Measurements from ENCODE around the gene DHRS9. TPM values are rescaled to one million over a fixed set of nuclear protein-coding genes. Genes with fewer than 3 reads are reported as not detected.

Gene DHRS9
- total RNA-seq, 1 experiment from 2014 or later, result 0.21 TPM

DNA sequence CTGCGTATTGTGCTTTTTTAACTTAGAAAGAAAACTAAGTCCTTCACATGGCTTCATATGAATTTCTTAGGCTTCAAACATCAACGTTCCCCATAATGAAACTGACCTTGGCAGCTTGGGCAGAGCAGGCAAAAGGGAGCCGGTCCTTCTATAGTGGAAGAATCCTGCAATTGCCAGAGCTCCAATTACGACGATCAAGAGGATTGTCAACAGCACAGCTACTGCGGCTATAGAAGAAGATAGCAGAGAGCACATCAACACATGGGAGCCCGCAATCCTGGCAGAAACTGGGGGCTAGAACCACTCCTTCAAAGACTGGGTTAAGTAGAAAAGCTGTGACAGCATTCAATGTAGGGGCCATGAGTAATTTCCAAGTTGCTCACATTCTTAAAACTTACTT is 69.8 kb downstream of the DHRS9 start:
- no peak for ATAC-seq
- CTCF ChIA-PET, result no interaction called here
- BruUV-seq (replicated peaks), result no TSS peak
- Histone ChIP-seq H3K27me3 (ENCODE audit: control insufficient read depth, insufficient read depth, low read length) (no peaks in the 10 kb centered on the region), H3K36me3 (ENCODE audit: control insufficient read depth, insufficient read depth, low read length) (no peaks in the 10 kb centered on the region), H3K4me1 (ENCODE audit: control insufficient read depth, insufficient read depth, low read length) (no peaks in the 10 kb centered on the region), H3K9me3 (ENCODE audit: control insufficient read depth, insufficient read depth, low read depth, low read length) (no peaks in the 10 kb centered on the region), H3K4me3 (ENCODE audit: low read depth in 2 of 2, low read length in 2 of 2) (no peak overlapping the region), H3K27ac (ENCODE audit: low read length) (no peak overlapping the region)
- no peak for DNase-seq (ENCODE audit: low read depth, low spot score)
- TF ChIP-seq, protein P1, sequence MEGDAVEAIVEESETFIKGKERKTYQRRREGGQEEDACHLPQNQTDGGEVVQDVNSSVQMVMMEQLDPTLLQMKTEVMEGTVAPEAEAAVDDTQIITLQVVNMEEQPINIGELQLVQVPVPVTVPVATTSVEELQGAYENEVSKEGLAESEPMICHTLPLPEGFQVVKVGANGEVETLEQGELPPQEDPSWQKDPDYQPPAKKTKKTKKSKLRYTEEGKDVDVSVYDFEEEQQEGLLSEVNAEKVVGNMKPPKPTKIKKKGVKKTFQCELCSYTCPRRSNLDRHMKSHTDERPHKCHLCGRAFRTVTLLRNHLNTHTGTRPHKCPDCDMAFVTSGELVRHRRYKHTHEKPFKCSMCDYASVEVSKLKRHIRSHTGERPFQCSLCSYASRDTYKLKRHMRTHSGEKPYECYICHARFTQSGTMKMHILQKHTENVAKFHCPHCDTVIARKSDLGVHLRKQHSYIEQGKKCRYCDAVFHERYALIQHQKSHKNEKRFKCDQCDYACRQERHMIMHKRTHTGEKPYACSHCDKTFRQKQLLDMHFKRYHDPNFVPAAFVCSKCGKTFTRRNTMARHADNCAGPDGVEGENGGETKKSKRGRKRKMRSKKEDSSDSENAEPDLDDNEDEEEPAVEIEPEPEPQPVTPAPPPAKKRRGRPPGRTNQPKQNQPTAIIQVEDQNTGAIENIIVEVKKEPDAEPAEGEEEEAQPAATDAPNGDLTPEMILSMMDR (IDR thresholded peaks at IDR 0.05), result no peak
- TF ChIP-seq TCF7L2 (IDR thresholded peaks at IDR 0.05; ENCODE audit: low read depth, low read length), result no peak
- no peak for TF ChIP-seq REST (IDR thresholded peaks at IDR 0.05; ENCODE audit: insufficient read depth in 1 of 2, low read depth in 2 of 2, low read length in 1 of 2)
- TF ChIP-seq POLR2AphosphoS5 (IDR thresholded peaks at IDR 0.05; ENCODE audit: low read depth, low read length), result no peak
- no peak for TF ChIP-seq SIN3A (IDR thresholded peaks at IDR 0.05; ENCODE audit: borderline replicate concordance, insufficient read depth, low read depth, low read length)
- intact Hi-C loops (cut with micrococcal nuclease; ENCODE audit: unreplicated experiment) (no loop called here), in situ Hi-C loops (cut with HindIII; ENCODE audit: low pct_unique_long_range_greater_than_20kb, low sequenced_read_pairs) (no loop called here)
- POLR2A ChIA-PET, result no interaction called here

GRCh38 chr2:169139993-169140767 is 70.8 kb downstream of the DHRS9 start:
- H3K4me3 ChIP-seq (ENCODE audit: low read depth in 2 of 2, low read length in 2 of 2), result no peak overlapping the region
- DNase-seq (ENCODE audit: low read depth, low spot score), result no peak
- TF ChIP-seq, protein P1 (IDR thresholded peaks at IDR 0.05), result no peak
- TF ChIP-seq REST (IDR thresholded peaks at IDR 0.05; ENCODE audit: insufficient read depth in 1 of 2, low read depth in 2 of 2, low read length in 1 of 2) (no peak), POLR2AphosphoS5 (IDR thresholded peaks at IDR 0.05; ENCODE audit: low read depth, low read length) (no peak)
- ChIA-PET POLR2A (no interaction called here), CTCF (no interaction called here)
- H3K4me1 ChIP-seq (ENCODE audit: control insufficient read depth, insufficient read depth, low read length), result no peaks in the 10 kb centered on the region
- ATAC-seq, result no peak
- H3K9me3 ChIP-seq (ENCODE audit: control insufficient read depth, insufficient read depth, low read depth, low read length), result no peaks in the 10 kb centered on the region
- no peaks in the 10 kb centered on the region for H3K27me3 ChIP-seq (ENCODE audit: control insufficient read depth, insufficient read depth, low read length)
- BruUV-seq (replicated peaks), result no TSS peak
- intact Hi-C loops (cut with micrococcal nuclease; ENCODE audit: unreplicated experiment), result no loop called here
- H3K27ac ChIP-seq (ENCODE audit: low read length), result no peak overlapping the region
- in situ Hi-C loops (cut with HindIII; ENCODE audit: low pct_unique_long_range_greater_than_20kb, low sequenced_read_pairs), result no loop called here
- no peaks in the 10 kb centered on the region for H3K36me3 ChIP-seq (ENCODE audit: control insufficient read depth, insufficient read depth, low read length)
